Right ventricle myocardium inferior (tissue), 1 donor: ENCODE data around the gene DUSP18. TPM values are rescaled to one million over a fixed set of nuclear protein-coding genes. Genes with fewer than 3 reads are reported as not detected.
"Not testable (repeated sequence)": the region's sequence is repeated elsewhere in the genome, so short reads cannot be mapped to it uniquely, and the experiment has no call there.

ENCODE experiments used
- ATAC-seq: fragments of 200-7000 bp; cut with Tn5 transposase; one replicate; pipeline ENCODE4 v1.9.1; 2020; ENCODE audit warnings: mild to moderate bottlenecking, moderate library complexity
- DNase-seq: peaks from one replicate; pipeline ENCODE4 v3.0.0; 2021; ENCODE audit errors: missing footprints
- intact Hi-C: fragments of 100-400 bp; cut with DNase I; formaldehyde crosslinking; loops from one replicate; pipeline ENCODE4 v1.11.0; 2022
- total RNA-seq: library from RNA; stranded (reverse); fragmentation: NEBNext Ultra II Directional; extraction: Animal tissue kit (Norgen Biotek cat#: 25700); gene quantifications from one replicate; pipeline ENCODE4 v1.2.1, GENCODE V29; 2021
- donor health status: DM: no; HTN: yes; CAD: no; lungs with severe emphysema.

Gene DUSP18
- total RNA-seq, 1 donor from 2014 or later, result 2.8 TPM

- intact Hi-C loops, result no loop called here
- DNase-seq (no peak), ATAC-seq (no peak)
These were observed 20.1 kb downstream of the DUSP18 start for GRCh38 chr22:30647536-30647935.

GRCh38 chr22:30646518-30647160, 21.0 kb downstream of the DUSP18 start:
- intact Hi-C loops, result no loop called here
- DNase-seq (no peak), ATAC-seq (no peak)

GRCh38 chr22:30643055-30643875, 24.4 kb downstream of the DUSP18 start:
- intact Hi-C loops, result no loop called here
- ATAC-seq, result peak; percentile 77
- DNase-seq, result no peak

GRCh38 chr22:30640839-30641430, 26.7 kb downstream of the DUSP18 start:
- DNase-seq (no peak), ATAC-seq (peak; percentile 42)
- intact Hi-C loops, result no loop called here

GRCh38 chr22:30640361-30640760, 27.3 kb downstream of the DUSP18 start:
- intact Hi-C loops, result no loop called here
- no peak for DNase-seq
- no peak for ATAC-seq

GRCh38 chr22:30637701-30638114, 30.0 kb downstream of the DUSP18 start:
- ATAC-seq (no peak), DNase-seq (no peak)
- intact Hi-C loops, result no loop called here

- ATAC-seq (no peak), DNase-seq (peak; percentile 73)
- intact Hi-C loops, result no loop called here
These were observed 31.2 kb downstream of the DUSP18 start for GRCh38 chr22:30636226-30637077.

GRCh38 chr22:30635273-30636225, 32.1 kb downstream of the DUSP18 start, which contains the start of gene SLC35E4:
Gene SLC35E4, plus strand, starts transcription at chr22:30635781. Its CDS starts 670 bp downstream, at chr22:30636451.
- ATAC-seq (peak; percentile 97), DNase-seq (peak; percentile 97)
- intact Hi-C loops, result loop anchor here (1.0 to 2.0 kb wide), 3 partner anchors 29 to 43 kb away; partner anchors contain the start of genes DUSP18 and TCN2

GRCh38 chr22:30634471-30635233, 33.0 kb downstream of the DUSP18 start:
- intact Hi-C loops, result loop anchor here (1.0 to 5.0 kb wide), 5 partner anchors 28 to 288 kb away; partner anchors contain the start of genes DUSP18 and TCN2
- peak; percentile 70 for ATAC-seq
- DNase-seq, result peak; percentile 93

GRCh38 chr22:30631469-30631868, 36.2 kb downstream of the DUSP18 start:
- DNase-seq, ATAC-seq: not testable (repeated sequence)
- intact Hi-C loops, result loop anchor here (5.0 kb wide), 1 partner anchor 291 kb away; no protein-coding TSS in a partner anchor

- intact Hi-C loops, result no loop called here
- ATAC-seq (peak; percentile 84), DNase-seq (peak; percentile 37)
These were observed 39.2 kb downstream of the DUSP18 start for GRCh38 chr22:30628491-30628890.

GRCh38 chr22:30627471-30627870, 40.2 kb downstream of the DUSP18 start:
- intact Hi-C loops, result no loop called here
- no peak for ATAC-seq
- DNase-seq, result no peak

GRCh38 chr22:30626413-30626812, 41.3 kb downstream of the DUSP18 start:
- intact Hi-C loops, result no loop called here
- DNase-seq (peak; percentile 15), ATAC-seq (no peak)

GRCh38 chr22:30619909-30620308, 47.8 kb downstream of the DUSP18 start:
- DNase-seq, ATAC-seq, intact Hi-C loops: not testable (repeated sequence)

- intact Hi-C loops, result no loop called here
- ATAC-seq (no peak), DNase-seq (no peak)
These were observed 49.9 kb downstream of the DUSP18 start for GRCh38 chr22:30617819-30618218.

- intact Hi-C loops, result no loop called here
- no peak for DNase-seq
- ATAC-seq, result no peak
These were observed 52.1 kb downstream of the DUSP18 start for GRCh38 chr22:30615543-30615954.

GRCh38 chr22:30614879-30615278, 52.8 kb downstream of the DUSP18 start:
- intact Hi-C loops, result no loop called here
- ATAC-seq (no peak), DNase-seq (no peak)
